Neuronal stem cell (in vitro differentiated cells): ENCODE data around the gene PRDM5.

Source experiments
- DNase-seq: peaks from one replicate; pipeline ENCODE4 v3.0.0-alpha.2; 2013; ENCODE audit warnings: low spot score
- H2AFZ ChIP-seq: one replicate; pipeline ENCODE4 v1.6.1; 2013; ENCODE audit warnings: mild to moderate bottlenecking, low read length, inconsistent platforms
- H2AK5ac ChIP-seq: 2 replicates; pipeline ENCODE4 v1.6.1; 2013; ENCODE audit warnings: low read depth, mild to moderate bottlenecking, inconsistent platforms, low read length, moderate library complexity, mixed read lengths
- H2BK120ac ChIP-seq: 2 replicates; pipeline ENCODE4 v1.6.1; 2013; ENCODE audit warnings: low read depth, mild to moderate bottlenecking, inconsistent platforms, low read length, moderate library complexity, mixed read lengths
- H2BK12ac ChIP-seq: one replicate; pipeline ENCODE4 v1.6.1; 2013; ENCODE audit warnings: low read length, inconsistent platforms
- H2BK15ac ChIP-seq: 2 replicates; pipeline ENCODE4 v1.6.1; 2013; ENCODE audit warnings: mild to moderate bottlenecking, low read length, inconsistent platforms, mixed read lengths
- H2BK5ac ChIP-seq: one replicate; pipeline ENCODE4 v1.6.1; 2013; ENCODE audit warnings: inconsistent platforms, mild to moderate bottlenecking, low read length, moderate library complexity
- H3K14ac ChIP-seq: one replicate; pipeline ENCODE4 v1.6.1; 2013; ENCODE audit warnings: low read length, inconsistent platforms
- H3K18ac ChIP-seq: 2 replicates; pipeline ENCODE4 v1.6.1; 2013; ENCODE audit warnings: low read length, inconsistent platforms
- H3K23ac ChIP-seq: 2 replicates; pipeline ENCODE4 v1.6.1; 2013; ENCODE audit warnings: low read depth, mild to moderate bottlenecking, mixed read lengths, low read length, inconsistent platforms; ENCODE audit not compliant: poor library complexity
- H3K27ac ChIP-seq: replicated peaks from 3 replicates; pipeline ENCODE4 v1.5.1; 2013; ENCODE audit warnings: low read length, inconsistent platforms
- H3K27me3 ChIP-seq, 3 experiments: 2 replicates each; pipeline ENCODE4 v1.6.1; 2013; ENCODE audit warnings: low read length in 3 of 3, mild to moderate bottlenecking in 2 of 3, inconsistent platforms in 1 of 3, low read depth in 1 of 3, mixed read lengths in 1 of 3, moderate library complexity in 1 of 3; ENCODE audit not compliant: control insufficient read depth in 3 of 3, insufficient read depth in 3 of 3
- H3K36me3 ChIP-seq, 2 donors: replicated peaks in 1 of 2; 2 replicates each; pipeline ENCODE4 v1.6.1; 2013; ENCODE audit warnings: low read length in 2 of 2; ENCODE audit not compliant: control insufficient read depth in 2 of 2, insufficient read depth in 2 of 2
- H3K4ac ChIP-seq: 2 replicates; pipeline ENCODE4 v1.6.1; 2013; ENCODE audit warnings: inconsistent platforms, mild to moderate bottlenecking, low read length, moderate library complexity
- H3K4me1 ChIP-seq, 2 donors: 1 replicate in 1 of 2; 2 replicates in 1 of 2; pipeline ENCODE4 v1.6.1; 2013; ENCODE audit warnings: low read length in 2 of 2, low read depth in 1 of 2; ENCODE audit not compliant: control insufficient read depth in 2 of 2, insufficient read depth in 1 of 2
- H3K4me2 ChIP-seq: one replicate; pipeline ENCODE4 v1.6.1; 2013; ENCODE audit warnings: mild to moderate bottlenecking, low read length, inconsistent platforms; ENCODE audit not compliant: insufficient read depth, poor library complexity, severe bottlenecking
- H3K4me3 ChIP-seq, 2 donors: 2 replicates each; pipeline ENCODE4 v1.5.1; 2013; ENCODE audit warnings: low read length in 2 of 2, mild to moderate bottlenecking in 2 of 2, inconsistent platforms in 1 of 2, moderate library complexity in 1 of 2
- H3K79me1 ChIP-seq: one replicate; pipeline ENCODE4 v1.6.1; 2013; ENCODE audit warnings: low read depth, mild to moderate bottlenecking, inconsistent platforms, low read length, moderate library complexity
- H3K9ac ChIP-seq: one replicate; pipeline ENCODE4 v1.6.1; 2013; ENCODE audit warnings: mild to moderate bottlenecking, low read depth, low read length, inconsistent platforms; ENCODE audit not compliant: poor library complexity
- H3K9me3 ChIP-seq, 2 donors: replicated peaks in 1 of 2; 2 replicates each; pipeline versions ENCODE3 to v1.6.1; 2013; ENCODE audit warnings: low read length in 2 of 2, mild to moderate bottlenecking in 2 of 2, inconsistent platforms in 1 of 2, low read depth in 1 of 2, mixed read lengths in 1 of 2, moderate library complexity in 1 of 2; ENCODE audit not compliant: control insufficient read depth in 2 of 2, insufficient read depth in 1 of 2
- H4K8ac ChIP-seq: one replicate; pipeline ENCODE4 v1.6.1; 2013; ENCODE audit warnings: low read depth, mild to moderate bottlenecking, inconsistent platforms, low read length, moderate library complexity
- H4K91ac ChIP-seq: one replicate; pipeline ENCODE4 v1.6.1; 2013; ENCODE audit warnings: low read length, low read depth, mild to moderate bottlenecking, inconsistent platforms; ENCODE audit not compliant: poor library complexity
- WGBS, 2 donors: extraction: QIAGEN DNeasy Blood & Tissue Kit; methylation state at CpG; one replicate each; pipeline ENCODE4 v1.1.7; 2013; ENCODE audit warnings: missing lambda C conversion rate in 2 of 2, mixed read lengths in 1 of 2; ENCODE audit not compliant: insufficient read length in 2 of 2, insufficient replicate concordance in 1 of 2; ENCODE audit errors: extremely low coverage in 2 of 2; 5-methylcytosine and 5-hydroxymethylcytosine counted together

Gene PRDM5

GRCh38 chr4:120777459-120777858, 145.1 kb downstream of the PRDM5 start:
- DNase-seq, result no peak
- no peak overlapping the region for H3K4ac ChIP-seq
- H2AFZ ChIP-seq, result no peak overlapping the region
- H3K9me3 ChIP-seq, result no peaks in the 10 kb centered on the region
- H2BK120ac ChIP-seq, result no peak overlapping the region
- no peak overlapping the region for H3K4me2 ChIP-seq
- H3K4me1 ChIP-seq, result no peaks in the 10 kb centered on the region
- no peak overlapping the region for H3K23ac ChIP-seq
- no peak overlapping the region for H3K18ac ChIP-seq
- H3K9ac ChIP-seq, result no peak overlapping the region
- H2BK5ac ChIP-seq, result no peak overlapping the region
- no peak overlapping the region for H3K4me3 ChIP-seq
- no peaks in the 10 kb centered on the region for H3K27me3 ChIP-seq
- H2AK5ac ChIP-seq, result no peak overlapping the region
- no peaks in the 10 kb centered on the region for H3K79me1 ChIP-seq
- H2BK12ac ChIP-seq, result no peak overlapping the region
- no peak overlapping the region for H3K27ac ChIP-seq
- no peak overlapping the region for H2BK15ac ChIP-seq
- no peak overlapping the region for H4K91ac ChIP-seq
- H3K14ac ChIP-seq, result no peak overlapping the region
- no peaks in the 10 kb centered on the region for H3K36me3 ChIP-seq
- no peak overlapping the region for H4K8ac ChIP-seq

DNA sequence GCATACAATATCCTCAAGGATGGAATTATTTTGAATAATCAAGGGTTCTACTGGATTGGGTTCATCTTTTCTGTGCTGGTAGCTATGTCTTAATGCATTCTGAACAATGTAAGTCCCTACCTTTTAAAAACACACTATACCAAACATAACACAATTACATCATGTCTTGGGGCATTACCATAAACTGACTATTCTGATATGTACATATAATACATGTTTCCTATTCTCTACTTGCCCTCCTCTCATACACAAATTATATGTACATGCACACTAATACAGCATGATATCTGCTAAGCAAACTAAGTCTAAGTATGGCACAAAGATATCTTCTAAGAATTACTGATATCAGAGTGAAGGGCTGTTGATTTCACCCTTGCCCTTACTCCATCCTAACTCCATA, 147.1 kb downstream of the PRDM5 start:
- Histone ChIP-seq H4K8ac (no peak overlapping the region), H3K27ac (no peak overlapping the region), H3K27me3 (no peaks in the 10 kb centered on the region), H3K79me1 (no peaks in the 10 kb centered on the region), H3K4me1 (no peaks in the 10 kb centered on the region), H2BK120ac (no peak overlapping the region), H3K9ac (no peak overlapping the region), H3K4me3 (no peak overlapping the region), H3K23ac (no peak overlapping the region), H2BK12ac (no peak overlapping the region), H2BK5ac (no peak overlapping the region), H3K14ac (no peak overlapping the region), H2AK5ac (no peak overlapping the region), H2BK15ac (no peak overlapping the region), H3K18ac (no peak overlapping the region), H2AFZ (no peak overlapping the region), H4K91ac (no peak overlapping the region), H3K4me2 (no peak overlapping the region), H3K9me3 (peaks cover 0 to 4% of the 10 kb centered on the region in 2 donors), H3K4ac (no peak overlapping the region), H3K36me3 (no peaks in the 10 kb centered on the region)
- no peak for DNase-seq

DNA sequence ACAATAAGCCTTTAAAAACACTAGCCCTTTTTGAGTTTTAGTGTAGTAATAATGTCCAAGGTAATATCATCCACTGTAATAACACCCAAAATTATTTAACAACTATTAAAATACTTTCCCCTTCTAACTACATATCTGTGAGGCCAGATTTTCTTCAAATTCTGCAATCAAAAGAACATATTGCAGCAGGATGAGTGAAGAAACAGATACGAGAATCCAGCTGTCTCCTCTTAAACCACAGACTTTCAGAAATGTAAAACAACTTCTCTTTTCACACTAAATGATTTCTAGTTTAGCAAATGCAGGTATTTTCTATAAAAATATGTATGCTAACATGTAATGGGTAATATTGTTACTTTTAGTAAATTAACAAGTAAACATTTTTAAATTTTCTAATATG, 148.9 kb downstream of the PRDM5 start:
- Histone ChIP-seq H2BK120ac (no peak overlapping the region), H4K91ac (no peak overlapping the region), H3K4me3 (no peak overlapping the region), H3K14ac (no peak overlapping the region), H3K27ac (no peak overlapping the region), H2BK12ac (no peak overlapping the region), H3K4me1 (peaks cover 0 to 3% of the 10 kb centered on the region in 2 donors), H2AK5ac (no peak overlapping the region), H3K18ac (no peak overlapping the region), H2BK15ac (no peak overlapping the region), H3K4ac (no peak overlapping the region), H2AFZ (no peak overlapping the region), H3K36me3 (no peaks in the 10 kb centered on the region), H3K23ac (no peak overlapping the region), H3K27me3 (no peaks in the 10 kb centered on the region), H2BK5ac (no peak overlapping the region), H4K8ac (no peak overlapping the region), H3K9me3 (peaks cover 0 to 4% of the 10 kb centered on the region in 2 donors), H3K9ac (no peak overlapping the region), H3K4me2 (no peak overlapping the region), H3K79me1 (no peaks in the 10 kb centered on the region)
- no peak for DNase-seq
- WGBS, 2 donors, result no CpG with 5 or more reads among the region's 1 CpG

GRCh38 chr4:120771907-120772306, 150.6 kb downstream of the PRDM5 start:
- no peak overlapping the region for H2AFZ ChIP-seq
- no peak overlapping the region for H2BK120ac ChIP-seq
- H2BK12ac ChIP-seq, result no peak overlapping the region
- no peak overlapping the region for H4K91ac ChIP-seq
- no peak overlapping the region for H3K9ac ChIP-seq
- H2BK5ac ChIP-seq, result no peak overlapping the region
- no peak overlapping the region for H2AK5ac ChIP-seq
- H3K4me3 ChIP-seq, result no peak overlapping the region
- H3K79me1 ChIP-seq, result no peaks in the 10 kb centered on the region
- H3K23ac ChIP-seq, result no peak overlapping the region
- H3K18ac ChIP-seq, result no peak overlapping the region
- peaks cover 0 to 3% of the 10 kb centered on the region in 2 donors for H3K4me1 ChIP-seq
- no peak overlapping the region for H3K4me2 ChIP-seq
- H4K8ac ChIP-seq, result no peak overlapping the region
- H3K4ac ChIP-seq, result no peak overlapping the region
- H3K27ac ChIP-seq, result no peak overlapping the region
- no peak overlapping the region for H3K14ac ChIP-seq
- H2BK15ac ChIP-seq, result no peak overlapping the region
- DNase-seq, result no peak
- no peaks in the 10 kb centered on the region for H3K27me3 ChIP-seq
- H3K9me3 ChIP-seq, result peaks cover 0 to 8% of the 10 kb centered on the region in 2 donors
- H3K36me3 ChIP-seq, result no peaks in the 10 kb centered on the region
- WGBS, 2 donors, result no CpG with 5 or more reads among the region's 2 CpGs
